Endothelial cell of umbilical vein (primary cell): Measurements from ENCODE around the gene C1QTNF9B. TPM values are rescaled to one million over a fixed set of nuclear protein-coding genes. Genes with fewer than 3 reads are reported as not detected.

Source experiments
- BruUV-seq: library from RNA; stranded (reverse); fragments of 400-500 nt; replicated peaks from 2 replicates; lab custom pipeline; 2021; lab: Mats Ljungman, UMichigan
- CTCF ChIA-PET: fragments of 300-600, 350-600 bp; sonication (Branson Sonifier 250); formaldehyde crosslinking; loops from one replicate; lab custom pipeline; 2021; ENCODE audit warnings: antibody characterized with exemption, inconsistent platforms; lab: Charles Lee
- POLR2A ChIA-PET: fragments of 300-600, 350-600 bp; sonication (Branson Sonifier 250); formaldehyde crosslinking; loops from one replicate; lab custom pipeline; 2021; ENCODE audit warnings: antibody characterized with exemption, inconsistent platforms; lab: Charles Lee
- DNase-seq: peaks from one replicate; pipeline ENCODE4 v3.0.0-alpha.2; 2011; ENCODE audit warnings: low read depth, low spot score
- FAIRE-seq: peaks from 2 replicates; lab custom pipeline; 2011; peaks lifted over from hg19 to GRCh38; lab: Jason Lieb, UNC
- H2AFZ ChIP-seq: 2 replicates; pipeline ENCODE4 v1.6.0; 2012; ENCODE audit warnings: low read depth, low read length, control low read depth, inconsistent platforms
- H3K27ac ChIP-seq: 2 replicates; pipeline ENCODE4 v1.5.1; 2011; ENCODE audit warnings: low read depth, mild to moderate bottlenecking, control low read depth, low read length, moderate library complexity; ENCODE audit not compliant: insufficient read depth
- H3K27me3 ChIP-seq, 2 experiments: 2 replicates each; pipeline versions ENCODE4 v1.6.0 to v1.6.1; 2011; ENCODE audit warnings: low read length in 2 of 2, mixed read lengths in 1 of 2; ENCODE audit not compliant: control insufficient read depth in 2 of 2, insufficient read depth in 2 of 2
- H3K36me3 ChIP-seq, 2 experiments: 2 replicates in 1 of 2; 3 replicates in 1 of 2; pipeline ENCODE4 v1.5.1; 2011; ENCODE audit warnings: low read length in 2 of 2, mild to moderate bottlenecking in 1 of 2, moderate library complexity in 1 of 2; ENCODE audit not compliant: control insufficient read depth in 2 of 2, insufficient read depth in 2 of 2; ENCODE audit errors: extremely low read depth in 1 of 2
- H3K4me1 ChIP-seq: 3 replicates; pipeline ENCODE4 v1.5.1; 2011; ENCODE audit warnings: mild to moderate bottlenecking, low read length; ENCODE audit not compliant: control insufficient read depth, insufficient read depth; ENCODE audit errors: extremely low read depth
- H3K4me2 ChIP-seq: 2 replicates; pipeline ENCODE4 v1.6.1; 2011; ENCODE audit warnings: low read length, control low read depth, mixed read lengths; ENCODE audit not compliant: insufficient read depth
- H3K4me3 ChIP-seq, 3 experiments: fragments of 200-600 bp in 1 of 3; sonication (generic), shearing (Covaris generic) in 1 of 3; replicated peaks in 1 of 3; 2 replicates each; pipeline ENCODE4 v1.5.1; 2011 to 2016; ENCODE audit warnings: control low read depth in 3 of 3, low read length in 3 of 3, mild to moderate bottlenecking in 2 of 3, inconsistent platforms in 1 of 3, low read depth in 1 of 3, moderate library complexity in 1 of 3; ENCODE audit not compliant: insufficient read depth in 1 of 3
- H3K79me2 ChIP-seq: 2 replicates; pipeline ENCODE4 v1.6.0; 2012; ENCODE audit warnings: low read length, inconsistent platforms; ENCODE audit not compliant: control insufficient read depth, insufficient read depth
- H3K9ac ChIP-seq: replicated peaks from 2 replicates; pipeline ENCODE3; 2011; ENCODE audit warnings: low read length, control low read depth; ENCODE audit not compliant: insufficient read depth; ENCODE audit errors: extremely low read depth
- H3K9me1 ChIP-seq: replicated peaks from 3 replicates; pipeline ENCODE4 v1.6.0; 2011; ENCODE audit warnings: mild to moderate bottlenecking, low read length; ENCODE audit not compliant: control insufficient read depth, insufficient read depth; ENCODE audit errors: extremely low read depth
- H3K9me3 ChIP-seq: replicated peaks from 2 replicates; pipeline ENCODE4 v1.5.1; 2012; ENCODE audit warnings: low read length, inconsistent platforms; ENCODE audit not compliant: control insufficient read depth, insufficient read depth
- H4K20me1 ChIP-seq: replicated peaks from 2 replicates; pipeline ENCODE3; 2011; ENCODE audit warnings: mild to moderate bottlenecking, low read length; ENCODE audit not compliant: control insufficient read depth, insufficient read depth; ENCODE audit errors: extremely low read depth
- EZH2 ChIP-seq: IDR thresholded peaks from 2 replicates; pipeline ENCODE4 v1.6.1; 2012; ENCODE audit warnings: borderline replicate concordance, low read depth, mild to moderate bottlenecking, moderate library complexity, low read length, inconsistent platforms; ENCODE audit not compliant: severe bottlenecking
- FOS ChIP-seq: IDR thresholded peaks from 2 replicates; pipeline ENCODE4 v1.6.1; 2011; ENCODE audit warnings: mild to moderate bottlenecking, low read length, moderate library complexity, borderline replicate concordance; ENCODE audit not compliant: insufficient read depth
- POLR2AphosphoS5 ChIP-seq: IDR thresholded peaks from 2 replicates; pipeline ENCODE4 v1.6.1; 2012; ENCODE audit warnings: low read depth, mild to moderate bottlenecking, control low read depth, low read length, moderate library complexity; ENCODE audit not compliant: insufficient read depth
- dilution Hi-C: fragments of 300-500 bp; cut with MboI; formaldehyde crosslinking; loops from one replicate; pipeline ENCODE4 v1.15.0; 2019; ENCODE audit warnings: low sequenced_read_pairs; ENCODE audit not compliant: extremely low pct_ligation_motif_present
- intact Hi-C: fragments of 100-400 bp; cut with micrococcal nuclease; formaldehyde crosslinking; loops from one replicate; pipeline ENCODE4 v1.10.0; 2022
- polyA plus RNA-seq, 4 experiments: library from polyadenylated mRNA; depleted of rRNA in 3 of 4; stranded (reverse) in 3 of 4; unstranded in 1 of 4; fragments of >200 nt; gene quantifications; 2 replicates each; pipeline versions ENCODE4 v1.2.1 to v1.2.3, GENCODE V29; 2011 to 2012; ENCODE audit warnings: missing spikeins in 1 of 4
- total RNA-seq: library from RNA; stranded (reverse); gene quantifications from 2 replicates; pipeline ENCODE4 v1.2.3, GENCODE V29; 2021
- TF ChIP-seq, protein P1 (sequence below): IDR thresholded peaks from 2 replicates; pipeline ENCODE4 v1.6.1; 2011; ENCODE audit not compliant: insufficient read depth, insufficient read length
- TF ChIP-seq, protein P2 (sequence below), 2 donors: IDR thresholded peaks; 1 replicate in 1 of 2; 2 replicates in 1 of 2; pipeline ENCODE4 v1.5.1; 2011; ENCODE audit warnings: low read length in 2 of 2, mild to moderate bottlenecking in 2 of 2, moderate library complexity in 2 of 2, control low read depth in 1 of 2, inconsistent platforms in 1 of 2, low read depth in 1 of 2; ENCODE audit not compliant: insufficient read depth in 1 of 2; ENCODE audit errors: extremely low read depth in 1 of 2

The C1QTNF9B gene
- total and polyA plus RNA-seq, 2 donors (not counting 3 experiments of a cell fraction or from before 2014, with no cell fraction given): 0.06 TPM; not detected in 1

DNA sequence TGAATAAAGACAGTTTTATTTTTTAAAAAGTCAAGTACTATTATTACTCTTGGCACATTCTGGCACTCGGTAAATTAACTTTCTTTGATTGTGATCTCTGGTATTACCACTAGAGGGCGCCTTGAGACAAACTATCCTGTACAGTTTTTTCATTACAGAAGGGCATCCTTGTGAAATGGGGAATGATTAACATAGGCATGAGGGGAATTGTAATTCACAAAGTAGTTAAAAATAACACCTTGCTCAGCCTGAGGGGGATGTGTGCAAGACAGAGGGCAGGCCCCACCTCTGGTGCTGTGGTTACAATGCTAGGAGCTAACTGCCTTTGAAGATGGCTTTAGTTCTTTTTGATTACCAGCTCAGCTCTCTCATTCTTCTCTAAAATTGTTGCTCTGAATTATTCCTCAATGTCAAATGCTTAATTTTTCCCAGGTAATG lies 24.2 kb upstream of the C1QTNF9B start:
- no peaks in the 10 kb centered on the region for H3K9me3 ChIP-seq
- no peaks in the 10 kb centered on the region for H3K36me3 ChIP-seq
- H3K4me3 ChIP-seq: no peak overlapping the region
- intact Hi-C loops (loop anchor here (1.0 to 5.0 kb wide), 5 partner anchors 39 to 307 kb away; no protein-coding TSS in a partner anchor), dilution Hi-C loops (no loop called here)
- peak overlapping the region; percentile 62 for H3K27ac ChIP-seq
- peaks cover 10 to 12% of the 10 kb centered on the region in 2 experiments for H3K27me3 ChIP-seq
- no peaks in the 10 kb centered on the region for H3K9me1 ChIP-seq
- DNase-seq (peak; percentile 65), FAIRE-seq (no peak)
- no peak overlapping the region for H3K4me2 ChIP-seq
- ChIA-PET POLR2A (no interaction called here), CTCF (interaction anchor here (0.6 to 2.5 kb wide), 17 partner anchors 9 to 312 kb away, joined by 3 to 137 read pairs (median 5); no protein-coding TSS in a partner anchor)
- no peaks in the 10 kb centered on the region for H4K20me1 ChIP-seq
- TF ChIP-seq POLR2AphosphoS5 (no peak), FOS (no peak), EZH2 (no peak)
- TF ChIP-seq, protein P1, sequence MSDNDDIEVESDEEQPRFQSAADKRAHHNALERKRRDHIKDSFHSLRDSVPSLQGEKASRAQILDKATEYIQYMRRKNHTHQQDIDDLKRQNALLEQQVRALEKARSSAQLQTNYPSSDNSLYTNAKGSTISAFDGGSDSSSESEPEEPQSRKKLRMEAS: no peak
- TF ChIP-seq, protein P2, sequence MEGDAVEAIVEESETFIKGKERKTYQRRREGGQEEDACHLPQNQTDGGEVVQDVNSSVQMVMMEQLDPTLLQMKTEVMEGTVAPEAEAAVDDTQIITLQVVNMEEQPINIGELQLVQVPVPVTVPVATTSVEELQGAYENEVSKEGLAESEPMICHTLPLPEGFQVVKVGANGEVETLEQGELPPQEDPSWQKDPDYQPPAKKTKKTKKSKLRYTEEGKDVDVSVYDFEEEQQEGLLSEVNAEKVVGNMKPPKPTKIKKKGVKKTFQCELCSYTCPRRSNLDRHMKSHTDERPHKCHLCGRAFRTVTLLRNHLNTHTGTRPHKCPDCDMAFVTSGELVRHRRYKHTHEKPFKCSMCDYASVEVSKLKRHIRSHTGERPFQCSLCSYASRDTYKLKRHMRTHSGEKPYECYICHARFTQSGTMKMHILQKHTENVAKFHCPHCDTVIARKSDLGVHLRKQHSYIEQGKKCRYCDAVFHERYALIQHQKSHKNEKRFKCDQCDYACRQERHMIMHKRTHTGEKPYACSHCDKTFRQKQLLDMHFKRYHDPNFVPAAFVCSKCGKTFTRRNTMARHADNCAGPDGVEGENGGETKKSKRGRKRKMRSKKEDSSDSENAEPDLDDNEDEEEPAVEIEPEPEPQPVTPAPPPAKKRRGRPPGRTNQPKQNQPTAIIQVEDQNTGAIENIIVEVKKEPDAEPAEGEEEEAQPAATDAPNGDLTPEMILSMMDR (IDR thresholded peaks at IDR 0.05; ENCODE audit: extremely low read depth in 1 of 2, insufficient read depth in 1 of 2, low read depth in 1 of 2, low read length in 2 of 2): peak; percentile 58 to 59
- H2AFZ ChIP-seq: peak overlapping the region; percentile 53
- H3K4me1 ChIP-seq: peaks cover 16% of the 10 kb centered on the region
- no TSS peak for BruUV-seq
- H3K79me2 ChIP-seq: no peaks in the 10 kb centered on the region
- H3K9ac ChIP-seq: peak overlapping the region; percentile 26
